ENCODE results near the gene TEKT1.
"Not testable (repeated sequence)": the region's sequence is repeated elsewhere in the genome, so short reads cannot be mapped to it uniquely, and the experiment has no call there.

Gene TEKT1

GRCh38 chr17:6843241-6843880, 11.8 kb upstream of the TEKT1 start:
- peak; percentile 71 for TF ChIP-seq ZNF654 (tag by site-specific recombination; IDR thresholded peaks at IDR 0.05; ENCODE audit: low read depth)
- no peak for TF ChIP-seq ZNF510 (tag by site-specific recombination; IDR thresholded peaks at IDR 0.05; ENCODE audit: insufficient replicate concordance)
- TF ChIP-seq ZNF580 (tag by site-specific recombination; IDR thresholded peaks at IDR 0.05): no peak
- H3K4me1 ChIP-seq (ENCODE audit: control insufficient read depth, insufficient read depth, low read length): no peaks in the 10 kb centered on the region
- ChIA-PET CTCF (interaction anchor here (0.6 to 4.3 kb wide), 74 partner anchors 8 to 1784 kb away, joined by 3 to 169 read pairs (median 4); partner anchors contain the start of genes C17orf100, MED31, SLC13A5 and TEKT1), POLR2A (interaction anchor here (1.4 kb wide), 1 partner anchor 10 kb away, joined by 8 read pairs; no protein-coding TSS in a partner anchor)
- H3K27ac ChIP-seq (ENCODE audit: extremely low read depth, low read depth, low read length): no peak overlapping the region
- H3K36me3 ChIP-seq (ENCODE audit: control insufficient read depth in 2 of 2, insufficient read depth in 1 of 2, low read length in 2 of 2): no peaks in the 10 kb centered on the region
- H3K9me3 ChIP-seq (ENCODE audit: control insufficient read depth, insufficient read depth, low read depth, low read length): no peaks in the 10 kb centered on the region
- no peak overlapping the region for H3K4me3 ChIP-seq (ENCODE audit: low read depth, low read length)

DNA sequence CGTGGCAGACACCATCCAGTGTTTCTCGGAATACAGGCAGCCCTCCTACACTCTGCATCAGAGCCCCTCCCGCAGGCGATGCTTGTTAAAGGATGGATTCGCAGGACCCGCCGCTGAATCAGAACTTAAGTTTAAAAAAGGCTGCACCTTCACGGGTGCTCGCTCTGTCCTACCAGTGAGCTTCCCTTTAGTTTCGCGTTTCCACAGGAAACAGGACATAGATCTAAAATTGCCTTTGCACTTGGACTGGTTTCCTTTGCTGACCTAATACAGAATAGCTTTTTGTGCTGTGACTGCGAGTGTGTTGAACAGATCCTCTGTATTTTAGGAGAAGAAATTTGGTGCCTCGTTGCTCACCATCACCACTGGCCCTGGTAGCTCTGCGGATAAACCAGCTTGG, 10.2 kb upstream of the TEKT1 start:
- CTCF ChIA-PET: interaction anchor here (0.8 to 4.3 kb wide), 12 partner anchors 9 to 178 kb away, joined by 3 to 169 read pairs (median 12); partner anchors contain the start of gene TEKT1
- H3K4me3 ChIP-seq (ENCODE audit: low read depth, low read length); H3K27ac ChIP-seq (ENCODE audit: extremely low read depth, low read depth, low read length); H3K4me1 ChIP-seq (ENCODE audit: control insufficient read depth, insufficient read depth, low read length); H3K36me3 ChIP-seq (ENCODE audit: control insufficient read depth in 2 of 2, insufficient read depth in 1 of 2, low read length in 2 of 2); H3K9me3 ChIP-seq (ENCODE audit: control insufficient read depth, insufficient read depth, low read depth, low read length); POLR2A ChIA-PET: not testable (repeated sequence)

DNA sequence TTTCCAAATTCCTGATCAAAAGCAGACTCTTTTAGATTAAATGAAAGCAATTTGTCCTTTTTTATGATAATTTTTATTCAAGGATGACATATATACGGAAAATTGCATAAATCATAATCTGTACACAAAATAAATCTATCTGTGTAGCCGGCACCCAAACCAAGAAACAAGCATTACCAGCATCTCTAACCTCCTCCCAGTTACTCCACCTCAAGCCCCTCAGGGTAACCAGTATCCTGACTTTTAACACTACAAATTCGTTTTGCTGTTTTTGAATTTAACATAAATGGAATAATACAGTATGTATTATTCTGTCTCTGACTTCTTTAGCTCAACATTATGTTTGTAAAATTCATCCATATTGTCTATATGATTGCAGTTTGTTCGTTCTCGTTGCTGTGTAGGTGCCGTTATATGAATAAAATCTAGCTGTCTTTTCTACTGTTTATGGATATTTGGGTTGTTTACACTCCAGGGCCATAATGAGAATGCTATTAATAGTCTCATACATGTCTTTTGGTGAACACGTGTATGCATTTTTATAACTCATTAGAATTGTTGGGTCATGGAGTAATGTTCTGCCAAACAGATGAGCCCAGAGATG, 1.0 kb downstream of the TEKT1 start:
- no peaks in the 10 kb centered on the region for H3K36me3 ChIP-seq (ENCODE audit: control insufficient read depth in 2 of 2, insufficient read depth in 1 of 2, low read length in 2 of 2)
- no peaks in the 10 kb centered on the region for H3K4me1 ChIP-seq (ENCODE audit: control insufficient read depth, insufficient read depth, low read length)
- H3K27ac ChIP-seq (ENCODE audit: extremely low read depth, low read depth, low read length): no peak overlapping the region
- H3K9me3 ChIP-seq (ENCODE audit: control insufficient read depth, insufficient read depth, low read depth, low read length): no peaks in the 10 kb centered on the region
- no peak overlapping the region for H3K4me3 ChIP-seq (ENCODE audit: low read depth, low read length)
- CTCF ChIA-PET: interaction anchor here (0.7 to 5.2 kb wide), 4 partner anchors 9 to 174 kb away, joined by 3 to 49 read pairs (median 4); no protein-coding TSS in a partner anchor
- POLR2A ChIA-PET: no interaction called here
- TF ChIP-seq ZNF138 (tag by site-specific recombination; IDR thresholded peaks at IDR 0.05; ENCODE audit: borderline replicate concordance) (no peak), SCRT2 (tag by site-specific recombination; IDR thresholded peaks at IDR 0.05) (no peak), PRDM1 (tag by site-specific recombination; IDR thresholded peaks at IDR 0.05) (no peak), ZNF19 (tag by site-specific recombination; IDR thresholded peaks at IDR 0.05; ENCODE audit: low read depth) (no peak), BCL11A (tag by site-specific recombination; IDR thresholded peaks at IDR 0.05; ENCODE audit: low read depth) (no peak), ZNF48 (tag by site-specific recombination; IDR thresholded peaks at IDR 0.05) (no peak), ZNF202 (tag by site-specific recombination; IDR thresholded peaks at IDR 0.05; ENCODE audit: borderline replicate concordance) (no peak), ZNF837 (tag by site-specific recombination; IDR thresholded peaks at IDR 0.05) (no peak)

GRCh38 chr17:6823011-6823442, 8.5 kb downstream of the TEKT1 start:
- no peak overlapping the region for H3K4me3 ChIP-seq (ENCODE audit: low read depth, low read length)
- no peaks in the 10 kb centered on the region for H3K36me3 ChIP-seq (ENCODE audit: control insufficient read depth in 2 of 2, insufficient read depth in 1 of 2, low read length in 2 of 2)
- no peak for TF ChIP-seq ZFP41 (tag by site-specific recombination; IDR thresholded peaks at IDR 0.05; ENCODE audit: borderline replicate concordance)
- TF ChIP-seq SP7 (tag by site-specific recombination; IDR thresholded peaks at IDR 0.05): no peak
- no peak for TF ChIP-seq ZNF10 (tag by site-specific recombination; IDR thresholded peaks at IDR 0.05)
- no peak for TF ChIP-seq PBX3 (CRISPR knock-in tag; IDR thresholded peaks at IDR 0.05)
- H3K9me3 ChIP-seq (ENCODE audit: control insufficient read depth, insufficient read depth, low read depth, low read length): no peaks in the 10 kb centered on the region
- ChIA-PET CTCF (interaction anchor here (0.5 to 1.7 kb wide), 4 partner anchors 20 to 388 kb away, joined by 3 to 4 read pairs (median 4); partner anchors contain the start of gene AIPL1), POLR2A (interaction anchor here (0.8 kb wide), 1 partner anchor 11 kb away, joined by 3 read pairs; no protein-coding TSS in a partner anchor)
- no peaks in the 10 kb centered on the region for H3K4me1 ChIP-seq (ENCODE audit: control insufficient read depth, insufficient read depth, low read length)
- no peak overlapping the region for H3K27ac ChIP-seq (ENCODE audit: extremely low read depth, low read depth, low read length)

Measured in HEK293 (cell line).